ENCODE results near the gene VOPP1.

The VOPP1 gene

DNA sequence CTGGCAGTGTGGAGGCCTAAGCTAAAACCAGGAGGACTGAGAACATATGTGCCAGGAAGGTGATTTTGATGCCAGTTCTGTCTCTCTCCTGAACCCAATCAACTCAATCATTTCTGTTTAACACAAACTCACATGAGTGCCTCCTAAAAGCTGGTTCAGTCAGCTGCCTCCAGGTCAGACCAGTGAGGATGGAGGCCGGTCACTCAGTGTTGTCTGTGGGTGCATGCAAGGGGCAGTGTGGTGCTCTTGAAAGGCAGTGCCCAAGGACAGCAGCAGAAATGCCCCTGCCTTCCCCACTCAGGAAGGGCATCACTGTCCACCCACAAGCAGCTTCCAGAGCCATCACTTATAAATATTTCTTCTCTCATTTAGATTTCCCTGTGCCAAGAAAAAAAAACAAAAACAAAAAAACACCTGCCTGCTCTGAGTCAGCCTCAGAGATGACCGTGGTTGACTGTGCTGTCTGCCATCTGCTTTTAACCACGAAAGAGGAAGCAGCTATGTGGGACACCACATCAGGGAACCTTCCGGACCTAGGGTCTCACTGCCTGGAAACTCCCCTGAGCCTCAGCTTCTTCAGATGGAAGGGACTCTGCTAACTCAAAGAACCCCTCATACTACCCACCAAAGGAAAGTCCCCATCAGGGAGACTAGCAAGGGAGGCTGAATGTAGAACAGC, 39.1 kb downstream of the VOPP1 start:
- no peak for DNase-seq

DNA sequence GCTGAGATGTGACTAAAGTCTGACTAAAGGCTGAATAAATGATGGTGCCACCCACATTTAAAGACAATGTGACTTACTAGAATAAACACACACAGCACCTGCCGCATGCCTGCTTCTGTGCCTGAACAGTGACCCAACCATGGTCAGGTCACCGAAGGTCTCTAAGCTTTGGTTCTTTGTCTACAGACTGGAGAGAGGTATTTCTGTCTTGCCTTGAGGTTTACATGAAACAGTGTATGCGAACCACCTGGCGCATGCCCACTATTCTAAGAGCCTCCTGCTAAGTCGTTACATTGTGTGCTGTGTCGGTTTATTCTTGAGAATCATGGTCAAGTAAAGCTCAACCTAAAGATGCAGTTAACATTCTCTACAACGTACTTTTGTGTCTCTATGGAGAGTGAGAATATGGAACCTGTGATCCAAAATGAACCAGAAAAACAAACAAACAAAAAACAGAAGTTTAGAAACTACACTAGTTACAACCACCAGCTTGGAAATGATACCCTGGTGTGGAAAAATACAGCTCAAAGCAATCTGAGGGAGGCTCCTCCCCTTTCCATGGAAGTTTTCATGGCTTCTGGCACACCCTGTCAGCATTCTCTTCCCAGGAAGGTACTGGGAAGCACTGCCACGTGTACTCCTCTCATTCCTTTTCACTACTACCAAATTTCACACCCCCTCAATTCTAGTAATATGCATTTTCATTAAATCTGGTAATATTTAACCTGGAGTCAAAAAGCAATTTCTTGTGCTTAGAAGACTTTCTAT, 40.0 kb downstream of the VOPP1 start:
- DNase-seq, result no peak

DNA sequence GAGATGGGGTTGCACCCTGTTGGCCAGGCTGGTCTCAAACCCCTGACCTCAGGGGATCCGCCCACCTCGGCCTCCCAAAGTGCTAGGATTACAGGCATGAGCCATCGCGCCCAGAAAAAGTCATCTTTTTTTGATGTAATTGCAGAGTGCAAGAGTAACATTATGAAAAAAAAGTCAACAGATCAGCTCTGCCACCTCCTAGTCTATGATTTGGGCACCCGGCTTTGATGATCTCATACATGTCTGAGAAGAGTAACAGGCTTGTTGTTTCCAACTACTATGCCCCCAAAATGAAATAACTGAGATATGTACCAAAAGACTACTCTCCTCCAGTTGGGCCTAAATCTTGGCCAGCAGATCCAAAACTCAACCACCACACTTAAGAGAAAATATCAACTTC, 40.8 kb downstream of the VOPP1 start:
- DNase-seq, result no peak

DNA sequence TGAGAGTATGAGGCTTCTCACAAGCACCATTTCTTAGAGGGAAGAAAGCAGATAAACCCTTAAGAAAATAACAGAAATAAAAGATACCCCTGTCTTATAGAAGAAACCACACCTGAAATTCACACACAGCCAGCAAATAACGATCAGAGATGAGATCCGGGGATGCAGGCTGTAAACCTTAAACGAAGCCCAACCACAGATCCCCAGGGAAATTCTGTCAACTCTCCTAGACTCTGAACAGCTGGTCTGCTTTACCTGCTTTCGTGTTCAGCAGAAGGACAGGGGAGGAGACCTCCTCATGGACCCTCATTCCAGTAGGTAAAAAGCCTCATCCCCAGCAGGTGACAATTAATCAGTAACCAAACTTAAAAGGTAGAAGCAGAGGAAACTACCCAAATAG, 45.0 kb downstream of the VOPP1 start:
- no peak for DNase-seq

DNA sequence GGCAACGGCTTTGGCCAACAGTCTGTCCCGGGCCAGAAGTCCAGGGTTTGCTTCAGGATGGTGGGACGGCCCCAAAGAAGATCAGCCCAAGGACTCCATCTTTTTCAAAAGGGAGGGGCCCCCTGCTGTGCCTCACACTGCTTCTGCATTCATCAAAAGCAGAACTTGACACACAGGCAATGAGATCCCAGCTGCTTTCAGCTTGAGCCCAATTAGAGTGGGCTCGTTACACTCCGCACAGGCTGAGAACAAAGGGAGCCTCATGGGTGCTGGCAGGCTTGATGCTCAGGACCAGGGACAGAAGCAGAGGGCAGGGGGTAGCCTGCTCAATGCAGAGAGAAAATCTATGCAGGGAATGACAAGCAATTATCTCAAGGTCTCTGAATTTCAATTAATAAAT, 45.5 kb downstream of the VOPP1 start:
- DNase-seq, result no peak

DNA sequence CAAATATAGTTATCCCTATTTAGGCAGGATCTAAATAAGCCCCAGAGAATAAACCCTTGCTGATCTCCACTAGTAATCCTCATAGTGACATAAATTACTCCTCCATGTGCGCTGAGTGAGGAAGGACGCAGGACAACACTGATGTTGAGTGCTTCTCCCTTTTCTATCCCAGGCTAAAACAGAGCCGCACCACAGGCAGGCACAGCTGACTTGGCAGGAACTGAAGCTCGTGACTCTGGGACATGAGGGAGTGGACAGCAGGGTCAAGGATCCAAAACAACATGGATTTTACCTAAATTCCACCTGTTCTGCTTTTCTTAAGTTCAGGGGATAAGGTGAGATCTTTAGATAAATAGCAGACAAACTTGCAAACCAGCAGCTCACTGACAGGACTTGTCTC, 46.0 kb downstream of the VOPP1 start:
- DNase-seq, result no peak

DNA sequence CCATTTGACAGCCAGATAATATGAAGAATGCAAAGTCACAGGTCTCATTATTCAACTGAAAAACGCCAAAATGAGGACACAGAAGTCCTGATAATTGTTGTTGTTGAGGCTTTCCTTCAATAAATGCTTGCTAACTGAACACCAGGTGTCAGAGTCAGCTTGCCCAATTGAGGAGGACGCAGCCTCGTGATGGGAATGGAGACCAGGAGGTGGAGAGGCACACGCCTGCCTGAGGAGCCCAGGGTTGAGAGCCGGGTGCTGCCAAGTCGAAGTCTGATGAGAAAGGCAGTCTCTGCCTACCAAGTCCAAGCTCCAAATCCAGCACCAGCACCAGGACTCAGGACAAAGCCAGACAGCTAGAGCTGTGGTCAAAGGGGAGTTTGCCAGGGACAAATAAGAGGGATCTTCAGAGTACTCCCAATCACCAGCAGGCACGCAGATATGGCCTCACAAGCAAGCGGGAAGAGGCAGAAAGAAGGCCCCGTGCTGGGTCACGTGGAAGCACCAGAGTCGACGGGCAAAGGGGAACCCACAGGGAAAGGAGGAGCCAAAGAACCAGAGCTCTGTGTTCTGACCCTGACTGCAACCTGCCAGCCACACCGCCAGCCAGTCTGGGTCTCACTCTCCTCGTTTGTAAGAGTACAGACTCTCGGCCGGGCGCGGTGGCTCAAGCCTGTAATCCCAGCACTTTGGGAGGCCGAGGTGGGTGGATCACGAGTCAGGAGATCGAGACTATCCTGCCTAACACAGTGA, 47.6 kb downstream of the VOPP1 start:
- no peak for DNase-seq

DNA sequence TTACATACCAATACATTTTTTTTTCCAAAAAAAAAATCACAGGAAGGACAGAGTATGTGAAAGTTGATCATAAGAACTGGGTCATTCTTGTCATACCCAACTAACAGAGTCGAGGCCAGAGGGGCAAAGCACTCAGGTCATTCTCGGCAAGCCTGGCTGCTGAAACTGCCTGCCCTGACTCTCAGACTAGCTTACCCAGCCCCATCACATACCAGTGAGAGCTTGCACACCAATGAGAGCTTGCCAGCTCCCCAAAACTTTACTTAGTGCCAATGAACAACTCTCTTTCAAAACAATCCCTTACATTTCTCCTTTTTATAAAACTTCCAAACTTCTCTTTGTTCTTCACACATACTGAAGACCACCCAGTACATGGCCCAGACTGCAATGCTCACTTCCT, 48.9 kb downstream of the VOPP1 start:
- DNase-seq, result no peak

DNA sequence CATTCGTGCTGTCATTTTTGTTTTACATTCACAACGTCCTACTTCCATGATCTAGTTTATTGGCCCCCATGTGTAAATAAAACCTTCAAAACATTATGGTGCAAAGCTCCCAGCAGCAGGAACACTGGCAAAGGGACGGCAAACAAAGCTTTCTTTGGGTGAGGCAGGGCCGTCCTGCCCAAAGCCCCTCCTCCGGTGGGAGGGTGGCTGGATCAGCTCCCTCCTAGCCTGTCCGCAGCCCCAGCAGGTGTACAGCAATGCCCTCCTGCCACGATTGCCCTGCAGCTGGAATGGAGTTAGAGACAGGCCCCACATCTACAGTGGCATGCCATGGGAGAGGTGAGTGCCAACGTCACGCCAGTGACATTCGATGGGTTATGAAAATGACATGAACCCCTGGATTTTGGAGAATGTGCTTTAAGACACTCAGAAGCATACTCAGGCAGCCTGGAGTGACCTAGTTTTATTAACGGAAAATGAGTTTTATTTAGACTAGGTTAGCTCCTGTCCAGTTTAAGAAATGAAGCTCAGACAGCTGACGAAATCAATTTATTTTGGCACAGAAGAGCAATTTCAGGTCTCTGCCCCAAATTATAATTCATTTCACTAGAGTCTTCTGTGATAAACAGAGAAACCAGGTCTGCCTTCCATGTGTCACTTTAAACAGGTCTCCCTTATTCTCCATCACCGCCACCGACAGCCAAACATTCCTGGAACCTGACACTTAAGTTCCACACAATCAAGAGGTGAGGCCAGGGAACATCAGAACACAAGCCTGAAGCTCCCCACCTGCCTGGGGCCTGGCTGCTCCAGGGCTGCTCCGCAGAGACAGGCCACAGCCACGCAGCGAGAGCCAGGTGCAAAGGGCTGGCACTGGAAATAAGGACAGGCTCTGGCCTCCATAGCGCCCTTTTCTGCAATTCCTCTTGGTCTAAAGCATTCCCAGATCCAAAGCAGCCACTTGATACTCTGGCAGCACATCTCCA, 50.1 kb downstream of the VOPP1 start:
- DNase-seq, result no peak

DNA sequence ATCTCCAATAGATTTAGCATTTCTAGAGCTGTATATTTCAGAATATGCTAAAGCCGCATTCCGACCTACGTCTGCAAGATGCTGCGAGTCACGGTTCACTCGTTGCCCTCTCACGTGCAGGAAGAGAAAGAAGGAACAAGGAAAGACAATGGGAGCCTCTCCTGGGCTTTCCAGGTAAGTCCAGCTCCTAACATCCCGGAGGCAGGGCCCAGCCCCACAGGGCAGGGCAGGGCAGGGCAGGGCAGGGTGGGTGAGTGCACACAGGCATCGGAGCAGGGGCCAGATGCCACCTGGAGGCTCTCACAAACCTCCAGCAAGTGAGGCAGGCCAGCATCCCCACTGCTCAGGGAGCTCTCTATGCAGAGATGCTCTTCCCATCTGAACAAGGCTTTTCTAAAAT, 50.8 kb downstream of the VOPP1 start:
- no peak for DNase-seq

DNA sequence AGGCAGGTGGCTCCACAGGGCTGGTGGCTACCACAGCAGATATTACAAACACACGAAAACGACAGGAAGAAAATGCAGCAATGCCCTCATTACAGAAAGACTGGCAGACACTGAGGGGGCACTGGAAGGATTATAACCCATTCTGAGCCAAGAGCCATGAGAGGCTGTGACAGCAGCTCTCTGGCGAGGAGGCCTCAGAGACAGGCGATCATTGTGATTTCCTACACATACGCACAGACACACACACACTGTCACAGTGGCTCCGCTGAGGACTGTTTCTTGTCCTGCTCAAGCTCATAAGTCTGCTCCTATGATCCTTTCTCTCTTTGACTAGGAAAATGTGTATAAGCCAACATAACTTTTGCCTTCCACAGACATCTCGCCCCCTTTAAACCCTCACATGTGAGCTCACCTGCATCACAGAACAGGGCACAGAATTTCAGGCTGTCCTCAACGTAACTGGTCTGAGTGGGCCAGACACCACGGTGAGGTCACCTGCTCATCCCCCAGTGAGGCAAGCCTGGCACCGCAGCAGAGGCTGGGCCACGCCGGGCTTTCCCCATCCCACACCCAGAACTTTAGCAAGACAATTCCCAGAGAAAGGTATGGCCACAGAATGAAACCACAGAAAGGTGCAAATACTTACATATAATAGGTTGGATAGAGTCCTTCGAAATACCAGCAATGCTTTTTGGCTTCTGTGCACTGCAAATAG, 51.7 kb downstream of the VOPP1 start:
- no peak for DNase-seq

DNA sequence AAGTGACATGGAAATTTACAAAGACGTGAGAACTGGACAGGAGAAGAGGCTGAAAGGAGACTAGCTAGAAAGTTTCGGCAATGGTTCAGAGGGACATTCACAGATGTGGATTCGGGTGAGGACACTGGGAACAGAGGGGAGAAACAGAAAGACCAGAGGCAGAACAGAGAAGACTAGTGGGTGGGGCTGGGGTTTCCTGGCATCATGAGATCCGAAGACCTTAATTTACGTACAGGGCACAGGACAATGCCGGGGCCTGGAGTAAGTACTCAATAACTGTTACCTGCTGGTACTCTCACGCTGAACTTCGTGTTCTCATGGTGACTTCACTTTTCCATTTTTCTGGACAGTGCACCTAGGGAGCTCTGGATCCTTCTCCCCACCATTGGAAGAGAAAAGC, 53.5 kb downstream of the VOPP1 start:
- DNase-seq, result no peak

DNA sequence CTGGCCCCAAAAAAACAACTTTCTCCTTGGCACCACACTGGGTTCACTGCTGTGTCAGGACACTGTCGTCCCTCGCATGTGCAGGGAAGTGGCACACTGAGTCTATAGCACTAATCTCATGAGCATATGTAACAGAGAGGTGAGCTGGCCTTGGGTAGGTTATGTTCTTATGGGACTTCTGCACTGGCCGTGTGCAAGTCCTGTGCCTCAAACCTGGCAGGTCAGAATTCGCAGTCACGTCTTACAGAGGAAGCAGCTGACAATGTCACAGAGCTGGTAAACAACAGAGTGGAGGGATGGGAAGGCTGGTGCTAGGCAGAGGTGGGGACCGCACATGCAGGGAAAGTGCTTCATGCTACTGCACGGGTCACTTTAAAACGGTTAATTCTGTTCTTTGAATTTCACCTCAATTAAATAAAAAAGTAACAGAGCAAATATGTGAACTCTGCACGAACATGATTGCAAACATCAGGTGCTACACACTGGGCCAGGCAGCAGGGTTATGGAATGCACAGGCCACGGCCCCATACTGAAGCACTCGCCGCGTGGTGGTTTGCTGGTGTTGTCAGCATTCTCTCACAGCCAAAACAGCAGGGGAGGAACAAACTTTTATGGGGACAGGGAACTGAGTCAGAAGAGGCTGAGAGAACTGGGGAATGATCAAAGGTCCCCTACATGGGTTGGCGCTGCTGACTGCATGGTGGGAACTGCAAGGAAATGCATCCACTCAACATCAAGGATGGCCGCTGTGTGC, 54.2 kb downstream of the VOPP1 start:
- no peak for DNase-seq

DNA sequence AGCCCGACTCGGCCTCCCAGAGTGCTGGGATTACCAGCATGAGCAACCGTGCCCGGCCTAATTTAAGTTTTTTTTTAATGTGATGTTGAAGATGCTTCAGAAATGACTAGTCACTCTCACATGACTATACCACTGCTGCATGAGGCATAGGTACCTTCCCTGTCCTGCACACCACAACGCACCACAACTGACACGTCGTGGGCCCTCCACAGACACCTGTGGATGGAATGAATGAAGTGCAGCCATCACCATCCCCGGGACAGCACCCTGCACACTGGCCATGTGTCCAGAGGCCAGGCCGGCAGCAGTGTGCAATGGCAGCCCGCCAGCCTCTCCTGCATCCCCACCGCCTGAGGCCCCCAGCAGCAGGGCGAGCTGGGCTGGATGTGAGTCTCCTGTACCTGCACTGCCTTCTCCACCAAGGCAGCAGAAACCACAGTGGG, 55.1 kb downstream of the VOPP1 start:
- no peak for DNase-seq

DNA sequence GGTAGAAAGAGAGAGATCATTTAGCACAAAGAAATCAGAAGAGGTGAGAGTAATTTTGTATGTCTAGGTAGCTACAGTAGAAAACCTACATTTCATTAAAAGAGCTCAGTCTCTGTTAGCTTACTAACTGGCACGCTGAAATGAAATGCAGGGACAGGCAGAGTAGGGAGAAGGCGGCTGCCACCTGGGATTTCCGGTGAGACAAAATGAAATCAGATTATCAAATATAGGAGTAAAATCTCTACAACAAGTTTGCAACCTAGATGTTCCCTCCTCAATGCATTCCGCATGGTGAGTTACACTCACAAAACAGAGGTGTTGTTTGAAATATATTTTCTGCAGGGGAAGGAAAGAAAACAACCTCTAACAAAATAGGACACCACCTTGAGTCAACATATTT, 55.9 kb downstream of the VOPP1 start:
- DNase-seq, result no peak

DNA sequence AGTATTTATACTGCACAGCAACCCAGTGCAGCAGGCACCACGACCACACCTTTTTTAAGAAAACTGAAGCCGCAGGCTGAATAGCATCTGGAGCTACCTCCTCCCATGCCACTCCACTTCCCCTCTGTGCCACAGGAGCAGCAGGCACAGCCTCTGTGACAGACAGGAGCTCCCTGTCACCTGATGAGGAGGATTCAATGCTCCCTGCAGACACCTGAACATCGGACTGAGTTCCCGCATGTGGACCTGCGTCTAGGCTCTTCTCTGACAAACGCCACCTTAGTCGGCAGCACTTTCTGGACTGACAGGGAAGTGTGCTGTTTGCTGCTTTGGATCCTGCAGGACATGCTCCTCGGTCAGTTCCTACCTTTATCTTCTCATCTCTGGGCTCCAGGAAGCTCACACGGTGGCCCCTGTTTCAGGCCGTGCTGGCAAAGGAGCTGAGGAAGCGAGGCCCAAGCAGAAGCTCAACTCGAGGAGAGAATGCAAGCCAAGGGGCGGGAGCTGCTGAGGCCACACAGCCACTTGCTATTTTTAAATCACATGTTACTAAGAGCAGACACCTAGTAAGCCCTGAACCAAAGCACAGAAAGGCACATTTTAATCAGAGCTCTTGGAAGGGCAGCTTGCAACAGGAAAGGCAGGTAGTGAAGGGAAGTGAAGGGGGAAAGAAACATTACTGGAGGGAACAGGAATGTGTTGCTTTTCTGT, 56.6 kb downstream of the VOPP1 start:
- no peak for DNase-seq

DNA sequence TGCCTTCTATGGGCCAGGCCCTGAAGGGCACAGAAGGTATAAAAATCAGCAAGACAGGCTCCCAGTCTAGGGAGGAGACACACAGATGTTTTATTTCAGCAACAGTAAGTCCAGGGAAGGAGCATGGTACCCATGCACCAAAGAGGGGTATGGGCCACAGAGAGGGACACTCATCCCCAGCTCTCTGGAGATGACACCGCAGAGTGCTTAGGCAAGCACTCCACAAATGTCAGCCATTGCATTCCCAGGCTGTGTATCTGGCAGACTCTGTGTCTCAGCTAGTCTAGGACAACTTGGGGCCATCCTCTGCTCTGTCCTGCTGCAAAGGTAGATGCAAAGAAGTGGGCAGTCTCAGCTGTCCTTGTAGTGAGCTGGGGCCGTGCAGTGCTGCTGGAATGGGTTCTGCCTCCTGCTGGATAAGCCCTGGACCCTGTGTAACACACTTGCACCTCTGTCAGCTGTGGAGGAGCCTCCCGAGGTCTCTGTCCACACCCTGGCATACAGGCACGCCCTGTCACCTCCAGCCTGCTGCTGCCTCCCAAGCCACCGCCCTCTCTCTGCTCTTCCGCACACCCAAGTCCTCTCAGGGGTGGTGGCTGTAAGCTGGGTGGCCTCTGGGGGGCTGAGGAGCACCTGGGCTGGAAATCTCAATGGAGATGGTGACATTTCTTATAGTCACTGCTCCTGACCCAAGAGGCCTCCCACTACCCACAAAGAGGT, 57.6 kb downstream of the VOPP1 start:
- no peak for DNase-seq

DNA sequence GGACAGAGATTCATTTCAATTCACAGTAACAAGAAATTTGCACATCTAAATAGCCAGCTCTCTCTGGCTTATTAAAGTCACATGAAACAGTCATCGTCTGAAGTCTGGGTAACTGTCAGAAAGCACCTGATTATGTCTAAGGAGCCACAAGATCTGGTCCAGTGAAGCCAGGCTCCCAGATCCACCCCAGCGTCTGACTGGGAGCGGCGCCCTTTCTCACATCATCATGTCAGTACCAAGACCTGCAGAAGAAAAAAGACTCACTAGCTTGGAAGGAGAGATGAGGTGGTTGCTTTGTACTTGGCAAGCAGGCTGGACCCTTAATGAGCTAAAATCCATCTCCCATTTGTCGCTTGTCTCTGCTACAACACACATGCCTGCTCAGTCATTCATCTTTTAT, 58.4 kb downstream of the VOPP1 start:
- DNase-seq, result no peak

DNA sequence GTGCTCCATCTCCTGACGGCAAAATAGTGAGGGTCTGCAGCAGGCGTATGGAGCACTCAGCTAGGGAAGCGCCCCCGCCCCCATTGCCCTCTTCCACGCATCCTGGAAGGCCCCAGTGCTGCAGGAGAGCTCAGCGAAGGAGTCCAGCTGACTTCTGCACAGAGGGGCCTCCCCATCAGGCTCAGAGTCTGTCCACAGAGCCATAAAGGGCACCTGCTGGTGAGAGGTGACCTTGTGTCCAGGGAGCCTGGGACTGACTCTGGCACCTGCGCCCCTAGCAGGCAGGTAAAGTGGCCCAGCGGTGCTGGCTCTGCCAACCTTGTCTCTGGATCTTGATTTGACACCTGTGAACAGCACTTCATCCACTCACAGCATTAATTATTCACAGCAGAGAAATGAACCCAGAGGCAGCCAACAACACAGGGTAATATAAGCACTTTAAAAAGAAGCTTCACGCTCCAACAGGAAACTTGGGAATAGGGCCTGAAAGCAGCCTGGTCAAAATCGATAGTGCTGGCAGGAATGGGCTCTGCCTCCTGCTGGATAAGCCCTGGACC, 59.6 kb downstream of the VOPP1 start:
- no peak for DNase-seq
